NCI-H82 treated with DMSO at 0.1 percent for 48 hours (cell line): Measurements from ENCODE around the gene FIG4.
A peak's percentile ranks its signal among the peaks of the same experiment; 100 is the strongest.
"Not testable (repeated sequence)": the region's sequence is repeated elsewhere in the genome, so short reads cannot be mapped to it uniquely, and the experiment has no call there.

Experiments used
- DNase-seq: peaks from one replicate; lab custom pipeline; 2025; ENCODE audit not compliant: unreplicated experiment; lab: John Stamatoyannopoulos, UW

FIG4 gene

GRCh38 chr6:109852713-109853112, 161.6 kb downstream of the FIG4 start:
- no peak for DNase-seq

- no peak for DNase-seq
Observed at GRCh38 chr6:109853426-109853825, 162.3 kb downstream of the FIG4 start.

- no peak for DNase-seq
Observed at GRCh38 chr6:109853951-109854350, 162.9 kb downstream of the FIG4 start.

GRCh38 chr6:109854541-109855308, 163.6 kb downstream of the FIG4 start:
- DNase-seq: no peak

- DNase-seq: peak; percentile 54
Observed at GRCh38 chr6:109855476-109856040, 164.5 kb downstream of the FIG4 start.

- DNase-seq: no peak
Observed at GRCh38 chr6:109861946-109862345, 170.8 kb downstream of the FIG4 start.

- no peak for DNase-seq
Observed at GRCh38 chr6:109864050-109864449, 173.0 kb downstream of the FIG4 start.

GRCh38 chr6:109865968-109866367, 174.9 kb downstream of the FIG4 start:
- no peak for DNase-seq

GRCh38 chr6:109867009-109867969, 176.2 kb downstream of the FIG4 start:
- no peak for DNase-seq

- DNase-seq: no peak
Observed at GRCh38 chr6:109867970-109868358, 176.9 kb downstream of the FIG4 start.

GRCh38 chr6:109869398-109870088, 178.4 kb downstream of the FIG4 start:
- DNase-seq: not testable (repeated sequence)

GRCh38 chr6:109870089-109870410, 179.0 kb downstream of the FIG4 start:
- no peak for DNase-seq

- no peak for DNase-seq
Observed at GRCh38 chr6:109872549-109872948, 181.5 kb downstream of the FIG4 start.

GRCh38 chr6:109872968-109873545, 182.0 kb downstream of the FIG4 start:
- no peak for DNase-seq

GRCh38 chr6:109874086-109874485, 183.0 kb downstream of the FIG4 start:
- no peak for DNase-seq

GRCh38 chr6:109874621-109875020, 183.5 kb downstream of the FIG4 start:
- DNase-seq: no peak
